Measurements from ENCODE around the gene GOLGA6A.
"Not testable (repeated sequence)": the region's sequence is repeated elsewhere in the genome, so short reads cannot be mapped to it uniquely, and the experiment has no call there.

The GOLGA6A gene

GRCh38 chr15:74108111-74108510 lies 25.8 kb upstream of the GOLGA6A start:
- DNase-seq = no peak

GRCh38 chr15:74099963-74100733 lies 17.8 kb upstream of the GOLGA6A start:
- DNase-seq = not testable (repeated sequence)

- not testable (repeated sequence) for DNase-seq
Observed at GRCh38 chr15:74096753-74097474, 14.6 kb upstream of the GOLGA6A start.

- not testable (repeated sequence) for DNase-seq
Observed at GRCh38 chr15:74095610-74096009, 13.3 kb upstream of the GOLGA6A start.

GRCh38 chr15:74094567-74094966 lies 12.2 kb upstream of the GOLGA6A start:
- DNase-seq = not testable (repeated sequence)

- not testable (repeated sequence) for DNase-seq
Observed at GRCh38 chr15:74075781-74076180, 6.6 kb downstream of the GOLGA6A start.

- not testable (repeated sequence) for DNase-seq
Observed at GRCh38 chr15:74072614-74073337, 9.6 kb downstream of the GOLGA6A start.

GRCh38 chr15:74072132-74072531 lies 10.2 kb downstream of the GOLGA6A start:
- DNase-seq = not testable (repeated sequence)

GRCh38 chr15:74071645-74072044 lies 10.7 kb downstream of the GOLGA6A start:
- not testable (repeated sequence) for DNase-seq

- DNase-seq = not testable (repeated sequence)
Observed at GRCh38 chr15:74065684-74066411, 16.5 kb downstream of the GOLGA6A start.

- not testable (repeated sequence) for DNase-seq
Observed at GRCh38 chr15:74064822-74065221, 17.5 kb downstream of the GOLGA6A start.

- not testable (repeated sequence) for DNase-seq
Observed at GRCh38 chr15:74064183-74064582, 18.2 kb downstream of the GOLGA6A start.

GRCh38 chr15:74063425-74064146 lies 18.8 kb downstream of the GOLGA6A start:
- DNase-seq = not testable (repeated sequence)

GRCh38 chr15:74062671-74063070 lies 19.7 kb downstream of the GOLGA6A start:
- DNase-seq = no peak

- no peak for DNase-seq
Observed at GRCh38 chr15:74062236-74062635, 20.1 kb downstream of the GOLGA6A start.

- DNase-seq = no peak
Observed at GRCh38 chr15:74060251-74060650, 22.1 kb downstream of the GOLGA6A start.

- DNase-seq = not testable (repeated sequence)
Observed at GRCh38 chr15:74059050-74059833, 23.1 kb downstream of the GOLGA6A start.

GRCh38 chr15:74056330-74056729 lies 26.0 kb downstream of the GOLGA6A start:
- not testable (repeated sequence) for DNase-seq

GRCh38 chr15:74055804-74056203 lies 26.5 kb downstream of the GOLGA6A start:
- no peak for DNase-seq
